HL-60 (cell line): ENCODE results near the gene MKI67.

Experiments used
- CTCF ChIP-seq: IDR thresholded peaks from one replicate; pipeline ENCODE4 v1.5.1; 2011; ENCODE audit warnings: low read length, control low read depth, inconsistent platforms; ENCODE audit not compliant: insufficient read depth
- GABPA ChIP-seq: IDR thresholded peaks from 2 replicates; pipeline ENCODE4 v1.6.1; 2012; ENCODE audit warnings: low read depth
- POLR2AphosphoS5 ChIP-seq: IDR thresholded peaks from 2 replicates; pipeline ENCODE4 v1.6.1; 2012; ENCODE audit warnings: low read depth
- REST ChIP-seq: IDR thresholded peaks from 2 replicates; pipeline ENCODE4 v1.6.1; 2012; ENCODE audit warnings: low read depth; ENCODE audit not compliant: insufficient replicate concordance
- SPI1 ChIP-seq: IDR thresholded peaks from 2 replicates; pipeline ENCODE4 v1.6.1; 2012; ENCODE audit warnings: low read depth, mild to moderate bottlenecking, borderline replicate concordance

GRCh38 chr10:128169811-128170379, 43.7 kb upstream of the MKI67 start:
- TF ChIP-seq REST (no peak), POLR2AphosphoS5 (no peak), CTCF (no peak), GABPA (no peak), SPI1 (no peak)
